ENCODE results near the gene RPS6KA2. TPM values are rescaled to one million over a fixed set of nuclear protein-coding genes. Genes with fewer than 3 reads are reported as not detected.

Gene RPS6KA2
- total RNA-seq, 1 experiment from 2014 or later: 18.5 TPM

DNA sequence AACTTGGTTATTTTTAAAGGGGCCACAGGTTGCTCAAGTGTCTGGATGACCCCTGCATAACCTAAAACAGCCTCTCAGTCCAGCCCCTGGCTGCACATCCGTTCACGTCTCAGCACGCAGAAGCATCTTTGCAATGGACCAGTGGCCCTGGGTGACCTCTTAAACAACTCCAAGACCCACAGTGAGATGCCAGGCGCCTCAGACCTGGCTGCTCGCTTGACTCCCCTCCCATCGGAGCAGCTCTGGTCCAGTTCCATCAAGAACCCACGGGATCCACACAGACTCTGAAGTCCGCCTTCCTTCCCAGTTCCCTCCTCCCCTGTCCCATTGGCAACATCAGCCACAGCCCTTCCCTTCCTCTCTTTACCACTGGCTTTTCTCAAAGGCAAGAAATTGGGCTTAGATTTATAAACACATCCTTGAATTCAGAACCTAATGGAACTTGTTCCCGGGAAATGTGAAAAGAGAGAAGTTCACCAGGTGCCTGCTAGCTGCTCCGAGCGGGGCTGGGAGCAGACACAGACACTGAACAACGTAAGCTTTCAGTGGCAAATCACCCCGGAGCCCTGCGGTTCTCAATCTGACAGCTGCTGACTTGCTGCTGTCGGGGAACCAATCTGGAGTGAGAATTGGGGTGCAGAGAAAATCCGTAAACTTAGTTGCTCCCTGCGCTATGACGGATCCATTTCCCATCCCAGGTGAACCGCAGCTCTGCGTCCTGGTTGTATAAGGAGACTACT, 204.7 kb downstream of the RPS6KA2 start:
- TF ChIP-seq, protein P1, sequence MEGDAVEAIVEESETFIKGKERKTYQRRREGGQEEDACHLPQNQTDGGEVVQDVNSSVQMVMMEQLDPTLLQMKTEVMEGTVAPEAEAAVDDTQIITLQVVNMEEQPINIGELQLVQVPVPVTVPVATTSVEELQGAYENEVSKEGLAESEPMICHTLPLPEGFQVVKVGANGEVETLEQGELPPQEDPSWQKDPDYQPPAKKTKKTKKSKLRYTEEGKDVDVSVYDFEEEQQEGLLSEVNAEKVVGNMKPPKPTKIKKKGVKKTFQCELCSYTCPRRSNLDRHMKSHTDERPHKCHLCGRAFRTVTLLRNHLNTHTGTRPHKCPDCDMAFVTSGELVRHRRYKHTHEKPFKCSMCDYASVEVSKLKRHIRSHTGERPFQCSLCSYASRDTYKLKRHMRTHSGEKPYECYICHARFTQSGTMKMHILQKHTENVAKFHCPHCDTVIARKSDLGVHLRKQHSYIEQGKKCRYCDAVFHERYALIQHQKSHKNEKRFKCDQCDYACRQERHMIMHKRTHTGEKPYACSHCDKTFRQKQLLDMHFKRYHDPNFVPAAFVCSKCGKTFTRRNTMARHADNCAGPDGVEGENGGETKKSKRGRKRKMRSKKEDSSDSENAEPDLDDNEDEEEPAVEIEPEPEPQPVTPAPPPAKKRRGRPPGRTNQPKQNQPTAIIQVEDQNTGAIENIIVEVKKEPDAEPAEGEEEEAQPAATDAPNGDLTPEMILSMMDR (conservative IDR thresholded peaks at IDR 0.05): no peak
- TF ChIP-seq EZH2 (IDR thresholded peaks at IDR 0.05; ENCODE audit: low read depth): no peak
- H3F3A ChIP-seq (ENCODE audit: insufficient read depth, low read depth): no peaks in the 10 kb centered on the region
- ChIA-PET CTCF (no interaction called here), POLR2A (ENCODE audit: unreplicated experiment) (interaction anchor here (0.9 kb wide), 1 partner anchor 26 kb away, joined by 4 read pairs; no protein-coding TSS in a partner anchor)
- no peak overlapping the region for H2AFZ ChIP-seq
- H3K36me3 ChIP-seq (ENCODE audit: low read depth): no peaks in the 10 kb centered on the region
- no peaks in the 10 kb centered on the region for H3K79me2 ChIP-seq (ENCODE audit: low read depth)
- no peak overlapping the region for H3K27ac ChIP-seq
- H3K4me1 ChIP-seq (replicated peaks; ENCODE audit: insufficient read depth): no peaks in the 10 kb centered on the region
- H3K4me3 ChIP-seq: no peak overlapping the region
- no peaks in the 10 kb centered on the region for H4K20me1 ChIP-seq (ENCODE audit: insufficient read depth)
- H3K9me2 ChIP-seq (ENCODE audit: insufficient read depth): no peaks in the 10 kb centered on the region
- intact Hi-C loops (cut with micrococcal nuclease; ENCODE audit: unreplicated experiment): no loop called here
- H3K27me3 ChIP-seq (ENCODE audit: insufficient read depth, low read depth): no peaks in the 10 kb centered on the region
- DNase-seq: no peak
- H3K4me2 ChIP-seq: no peak overlapping the region
- H3K9me3 ChIP-seq (ENCODE audit: insufficient read depth, low read depth): no peaks in the 10 kb centered on the region
- no TSS peak for BruUV-seq (replicated peaks)

GRCh38 chr6:166420351-166420750, 206.7 kb downstream of the RPS6KA2 start:
- ChIA-PET CTCF (no interaction called here), POLR2A (ENCODE audit: unreplicated experiment) (no interaction called here)
- Histone ChIP-seq H2AFZ (no peak overlapping the region), H4K20me1 (ENCODE audit: insufficient read depth) (no peaks in the 10 kb centered on the region), H3K4me3 (no peak overlapping the region), H3K4me2 (no peak overlapping the region), H3K9me2 (ENCODE audit: insufficient read depth) (no peaks in the 10 kb centered on the region), H3K4me1 (replicated peaks; ENCODE audit: insufficient read depth) (no peaks in the 10 kb centered on the region), H3K27me3 (ENCODE audit: insufficient read depth, low read depth) (no peaks in the 10 kb centered on the region), H3K79me2 (ENCODE audit: low read depth) (no peaks in the 10 kb centered on the region), H3K9me3 (ENCODE audit: insufficient read depth, low read depth) (no peaks in the 10 kb centered on the region), H3K27ac (no peak overlapping the region), H3K36me3 (ENCODE audit: low read depth) (no peaks in the 10 kb centered on the region), H3F3A (ENCODE audit: insufficient read depth, low read depth) (no peaks in the 10 kb centered on the region)
- TF ChIP-seq, protein P1 (conservative IDR thresholded peaks at IDR 0.05): no peak
- TF ChIP-seq EZH2 (IDR thresholded peaks at IDR 0.05; ENCODE audit: low read depth): no peak
- intact Hi-C loops (cut with micrococcal nuclease; ENCODE audit: unreplicated experiment): no loop called here
- no peak for DNase-seq
- no TSS peak for BruUV-seq (replicated peaks)

- Histone ChIP-seq H3K9me2 (ENCODE audit: insufficient read depth) (no peaks in the 10 kb centered on the region), H3K9me3 (ENCODE audit: insufficient read depth, low read depth) (no peaks in the 10 kb centered on the region), H3K79me2 (ENCODE audit: low read depth) (no peaks in the 10 kb centered on the region), H3K27me3 (ENCODE audit: insufficient read depth, low read depth) (no peaks in the 10 kb centered on the region), H3K4me3 (no peak overlapping the region), H3K36me3 (ENCODE audit: low read depth) (no peaks in the 10 kb centered on the region), H3K27ac (no peak overlapping the region), H3F3A (ENCODE audit: insufficient read depth, low read depth) (no peaks in the 10 kb centered on the region), H3K4me1 (replicated peaks; ENCODE audit: insufficient read depth) (no peaks in the 10 kb centered on the region), H4K20me1 (ENCODE audit: insufficient read depth) (no peaks in the 10 kb centered on the region), H2AFZ (no peak overlapping the region), H3K4me2 (no peak overlapping the region)
- CTCF ChIA-PET: no interaction called here
- intact Hi-C loops (cut with micrococcal nuclease; ENCODE audit: unreplicated experiment): no loop called here
- TF ChIP-seq, protein P1 (conservative IDR thresholded peaks at IDR 0.05): no peak
- no peak for TF ChIP-seq EZH2 (IDR thresholded peaks at IDR 0.05; ENCODE audit: low read depth)
- POLR2A ChIA-PET (ENCODE audit: unreplicated experiment): no interaction called here
- no peak for DNase-seq
- BruUV-seq (replicated peaks): no TSS peak
Observed at GRCh38 chr6:166419717-166420116, 207.3 kb downstream of the RPS6KA2 start.
